CD4-positive, alpha-beta T cell (primary cell): ENCODE data around the gene MAP3K5. TPM values are rescaled to one million over a fixed set of nuclear protein-coding genes. Genes with fewer than 3 reads are reported as not detected.

Experiments used
- ATAC-seq: fragments of 200-7000 bp; cut with Tn5 transposase; one replicate; pipeline ENCODE4 v1.10.0; 2022; ENCODE audit warnings: mild to moderate bottlenecking; ENCODE audit not compliant: poor library complexity
- CTCF ChIA-PET: fragments of 350-600 bp; sonication (Branson Sonifier 250); formaldehyde crosslinking; loops from one replicate; lab custom pipeline; 2021; ENCODE audit warnings: antibody characterized with exemption, inconsistent platforms; lab: Charles Lee
- POLR2A ChIA-PET: fragments of 350-600 bp; sonication (Branson Sonifier 250); formaldehyde crosslinking; loops from one replicate; lab custom pipeline; 2021; ENCODE audit warnings: antibody characterized with exemption, inconsistent platforms; lab: Charles Lee
- DNase-seq, 14 experiments: peaks; one replicate each; pipeline ENCODE4 v3.0.0-alpha.2; 2013 to 2020; ENCODE audit warnings: mixed read lengths in 2 of 14
- H3K27ac ChIP-seq, 2 donors: one replicate each; pipeline versions ENCODE4 v1.5.1 to v1.7.0; 2013; ENCODE audit warnings: low read length in 2 of 2, low read depth in 1 of 2, mild to moderate bottlenecking in 1 of 2
- H3K27me3 ChIP-seq, 2 experiments: 1 replicate in 1 of 2; 2 replicates in 1 of 2; pipeline versions ENCODE4 v1.6.1 to v1.7.0; 2013; ENCODE audit warnings: low read length in 2 of 2, control low read depth in 1 of 2, mild to moderate bottlenecking in 1 of 2, moderate library complexity in 1 of 2; ENCODE audit not compliant: insufficient read depth in 2 of 2, control insufficient read depth in 1 of 2
- H3K36me3 ChIP-seq: one replicate; pipeline ENCODE4 v1.6.1; 2013; ENCODE audit warnings: low read length, control low read depth; ENCODE audit not compliant: insufficient read depth
- H3K4me1 ChIP-seq: one replicate; pipeline ENCODE4 v1.6.1; 2013; ENCODE audit warnings: low read length, control low read depth; ENCODE audit not compliant: insufficient read depth
- H3K4me3 ChIP-seq: one replicate; pipeline ENCODE4 v1.5.1; 2013; ENCODE audit warnings: mild to moderate bottlenecking, low read length, moderate library complexity
- H3K9me3 ChIP-seq, 2 experiments: 1 replicate in 1 of 2; 2 replicates in 1 of 2; pipeline versions ENCODE4 v1.6.1 to v1.7.0; 2013; ENCODE audit warnings: low read length in 2 of 2, mild to moderate bottlenecking in 2 of 2, control low read depth in 1 of 2, moderate library complexity in 1 of 2; ENCODE audit not compliant: control insufficient read depth in 1 of 2, insufficient read depth in 1 of 2
- H3K27ac Mint-ChIP-seq: one replicate; pipeline ENCODE4 v1.8.0; 2020; ENCODE audit warnings: mixed read lengths
- H3K27me3 Mint-ChIP-seq: one replicate; pipeline ENCODE4 v1.8.0; 2021; ENCODE audit warnings: mixed read lengths
- H3K36me3 Mint-ChIP-seq: one replicate; pipeline ENCODE4 v1.8.0; 2021; ENCODE audit warnings: low read depth, mixed read lengths
- H3K4me1 Mint-ChIP-seq: one replicate; pipeline ENCODE4 v1.8.0; 2021; ENCODE audit warnings: low read depth, mixed read lengths
- H3K4me3 Mint-ChIP-seq: one replicate; pipeline ENCODE4 v1.8.0; 2020; ENCODE audit warnings: mild to moderate bottlenecking, mixed read lengths
- H3K9me3 Mint-ChIP-seq: one replicate; pipeline ENCODE4 v1.8.0; 2020; ENCODE audit warnings: mixed read lengths
- CTCF ChIP-seq: fragments of 200-600 bp; IDR thresholded peaks from one replicate; pipeline ENCODE4 v1.8.0; 2022; ENCODE audit warnings: antibody characterized with exemption, mild to moderate bottlenecking
- intact Hi-C, 2 experiments: fragments of 100-400 bp; cut with DNase I in 1 of 2; cut with micrococcal nuclease in 1 of 2; formaldehyde crosslinking; loops; one replicate each; pipeline versions ENCODE4 v1.15.1 to v1.9.0; 2023 to 2025; cut with DNase I, micrococcal nuclease
- total RNA-seq, 174 experiments: library from RNA in 2 of 174; stranded (reverse) in 2 of 174; gene quantifications; one replicate each; pipeline ENCODE4 v1.2.3 and lab custom pipeline; 2021 to 2026

Gene MAP3K5
- total RNA-seq, 2 experiments from 2014 or later: 12.9 to 14.1 TPM

- Histone ChIP-seq H3K9me3 (no peaks in the 10 kb centered on the region), H3K36me3 (peaks cover 59% of the 10 kb centered on the region), H3K27me3 (no peaks in the 10 kb centered on the region), H3K27ac (no peak overlapping the region), H3K4me3 (no peak overlapping the region), H3K4me1 (peaks cover 2% of the 10 kb centered on the region)
- no peak overlapping the region for H3K27ac Mint-ChIP-seq
- intact Hi-C loops: loop anchor here in 1 of 2 experiments (5.0 kb wide), 1 partner anchor 322 kb away; no protein-coding TSS in a partner anchor
- ChIA-PET CTCF (no interaction called here), POLR2A (no interaction called here)
- H3K4me1 Mint-ChIP-seq: no peaks in the 10 kb centered on the region
- H3K27me3 Mint-ChIP-seq: no peaks in the 10 kb centered on the region
- no peaks in the 10 kb centered on the region for H3K9me3 Mint-ChIP-seq
- peaks cover 51% of the 10 kb centered on the region for H3K36me3 Mint-ChIP-seq
- no peak for DNase-seq
- no peak for TF ChIP-seq CTCF
- no peak for ATAC-seq
- H3K4me3 Mint-ChIP-seq: no peak overlapping the region
Measured at GRCh38 chr6:136604928-136605510, 187.3 kb downstream of the MAP3K5 start.

GRCh38 chr6:136604328-136604825 is 187.9 kb downstream of the MAP3K5 start:
- ATAC-seq (no peak), DNase-seq (no peak)
- CTCF ChIA-PET: no interaction called here
- H3K27me3 Mint-ChIP-seq: no peaks in the 10 kb centered on the region
- H3K36me3 Mint-ChIP-seq: peaks cover 52% of the 10 kb centered on the region
- H3K9me3 Mint-ChIP-seq: no peaks in the 10 kb centered on the region
- no peak overlapping the region for H3K27ac Mint-ChIP-seq
- peaks cover 64% of the 10 kb centered on the region for H3K36me3 ChIP-seq
- TF ChIP-seq CTCF: no peak
- no peaks in the 10 kb centered on the region for H3K27me3 ChIP-seq
- H3K4me1 ChIP-seq: peaks cover 2% of the 10 kb centered on the region
- no peak overlapping the region for H3K4me3 ChIP-seq
- POLR2A ChIA-PET: no interaction called here
- intact Hi-C loops: no loop called here
- H3K4me1 Mint-ChIP-seq: no peaks in the 10 kb centered on the region
- no peak overlapping the region for H3K27ac ChIP-seq
- H3K4me3 Mint-ChIP-seq: no peak overlapping the region
- H3K9me3 ChIP-seq: no peaks in the 10 kb centered on the region

- no peaks in the 10 kb centered on the region for H3K9me3 Mint-ChIP-seq
- Histone ChIP-seq H3K27me3 (no peaks in the 10 kb centered on the region), H3K4me1 (no peaks in the 10 kb centered on the region), H3K27ac (no peak overlapping the region), H3K4me3 (no peak overlapping the region), H3K9me3 (no peaks in the 10 kb centered on the region), H3K36me3 (peaks cover 60% of the 10 kb centered on the region)
- intact Hi-C loops: no loop called here
- no peak overlapping the region for H3K27ac Mint-ChIP-seq
- CTCF ChIA-PET: interaction anchor here (2.7 kb wide), 1 partner anchor 192 kb away, joined by 8 read pairs; the partner anchor contains the start of gene MAP3K5
- H3K4me3 Mint-ChIP-seq: no peak overlapping the region
- POLR2A ChIA-PET: interaction anchor here (1.0 to 1.1 kb wide), 2 partner anchors 11 to 192 kb away, joined by 3 read pairs; partner anchors contain the start of gene MAP3K5
- no peaks in the 10 kb centered on the region for H3K27me3 Mint-ChIP-seq
- peaks cover 68% of the 10 kb centered on the region for H3K36me3 Mint-ChIP-seq
- no peaks in the 10 kb centered on the region for H3K4me1 Mint-ChIP-seq
- TF ChIP-seq CTCF: no peak
- no peak for DNase-seq
- no peak for ATAC-seq
Measured at GRCh38 chr6:136600818-136601217, 191.5 kb downstream of the MAP3K5 start.
